GM20000 (cell line): ENCODE results near the gene APBA3.
A peak's percentile ranks its signal among the peaks of the same experiment; 100 is the strongest.

Experiments used
- DNase-seq: peaks from one replicate; pipeline ENCODE4 v3.0.0; 2012; ENCODE audit warnings: low spot score
- TF ChIP-seq, protein P1 (sequence below): IDR thresholded peaks from 2 replicates; pipeline ENCODE4 v1.5.1; 2012; ENCODE audit warnings: mild to moderate bottlenecking, control low read depth; ENCODE audit errors: extremely low read depth, missing control alignments

APBA3 gene

DNA sequence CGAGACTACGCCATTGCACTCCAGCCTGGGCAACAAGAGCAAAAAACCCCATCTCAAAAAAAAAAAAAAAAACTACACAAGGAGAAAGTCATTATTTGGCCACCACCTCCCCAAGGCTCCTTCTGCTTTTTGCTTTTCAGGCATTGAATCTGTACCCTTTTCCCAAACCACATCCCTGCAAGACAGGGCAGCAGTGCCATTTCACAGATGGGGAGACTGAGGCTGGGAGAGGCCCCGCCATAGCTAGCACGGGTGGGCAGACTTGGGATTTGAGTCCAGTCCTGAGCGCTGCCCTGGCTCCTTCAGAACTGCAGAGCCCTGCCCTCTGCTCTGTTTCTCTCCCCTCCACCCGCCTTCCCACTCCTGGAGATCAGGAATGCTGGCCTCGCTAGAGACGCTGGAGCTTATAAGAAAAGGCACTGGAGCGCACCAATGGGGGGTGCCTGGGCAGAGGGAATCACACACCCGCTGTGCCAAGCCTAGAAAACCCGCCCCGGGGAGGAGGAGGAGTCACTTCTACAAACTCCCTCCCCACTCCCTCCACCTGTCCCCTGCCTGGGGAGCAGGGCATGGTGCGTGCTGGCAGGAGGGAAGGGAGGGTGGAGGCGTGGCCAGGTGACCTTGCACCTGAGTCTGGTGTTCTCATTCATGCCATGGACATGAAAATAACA is 35.7 kb downstream of the APBA3 start:
- TF ChIP-seq, protein P1, sequence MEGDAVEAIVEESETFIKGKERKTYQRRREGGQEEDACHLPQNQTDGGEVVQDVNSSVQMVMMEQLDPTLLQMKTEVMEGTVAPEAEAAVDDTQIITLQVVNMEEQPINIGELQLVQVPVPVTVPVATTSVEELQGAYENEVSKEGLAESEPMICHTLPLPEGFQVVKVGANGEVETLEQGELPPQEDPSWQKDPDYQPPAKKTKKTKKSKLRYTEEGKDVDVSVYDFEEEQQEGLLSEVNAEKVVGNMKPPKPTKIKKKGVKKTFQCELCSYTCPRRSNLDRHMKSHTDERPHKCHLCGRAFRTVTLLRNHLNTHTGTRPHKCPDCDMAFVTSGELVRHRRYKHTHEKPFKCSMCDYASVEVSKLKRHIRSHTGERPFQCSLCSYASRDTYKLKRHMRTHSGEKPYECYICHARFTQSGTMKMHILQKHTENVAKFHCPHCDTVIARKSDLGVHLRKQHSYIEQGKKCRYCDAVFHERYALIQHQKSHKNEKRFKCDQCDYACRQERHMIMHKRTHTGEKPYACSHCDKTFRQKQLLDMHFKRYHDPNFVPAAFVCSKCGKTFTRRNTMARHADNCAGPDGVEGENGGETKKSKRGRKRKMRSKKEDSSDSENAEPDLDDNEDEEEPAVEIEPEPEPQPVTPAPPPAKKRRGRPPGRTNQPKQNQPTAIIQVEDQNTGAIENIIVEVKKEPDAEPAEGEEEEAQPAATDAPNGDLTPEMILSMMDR: no peak
- no peak for DNase-seq

GRCh38 chr19:3725121-3725520 is 36.4 kb downstream of the APBA3 start:
- no peak for DNase-seq
- TF ChIP-seq, protein P1: no peak

- TF ChIP-seq, protein P1: no peak
- peak; percentile 23 for DNase-seq
Observed at GRCh38 chr19:3723883-3724282, 37.6 kb downstream of the APBA3 start.

GRCh38 chr19:3723110-3723488 is 38.4 kb downstream of the APBA3 start:
- no peak for DNase-seq
- TF ChIP-seq, protein P1: no peak

DNA sequence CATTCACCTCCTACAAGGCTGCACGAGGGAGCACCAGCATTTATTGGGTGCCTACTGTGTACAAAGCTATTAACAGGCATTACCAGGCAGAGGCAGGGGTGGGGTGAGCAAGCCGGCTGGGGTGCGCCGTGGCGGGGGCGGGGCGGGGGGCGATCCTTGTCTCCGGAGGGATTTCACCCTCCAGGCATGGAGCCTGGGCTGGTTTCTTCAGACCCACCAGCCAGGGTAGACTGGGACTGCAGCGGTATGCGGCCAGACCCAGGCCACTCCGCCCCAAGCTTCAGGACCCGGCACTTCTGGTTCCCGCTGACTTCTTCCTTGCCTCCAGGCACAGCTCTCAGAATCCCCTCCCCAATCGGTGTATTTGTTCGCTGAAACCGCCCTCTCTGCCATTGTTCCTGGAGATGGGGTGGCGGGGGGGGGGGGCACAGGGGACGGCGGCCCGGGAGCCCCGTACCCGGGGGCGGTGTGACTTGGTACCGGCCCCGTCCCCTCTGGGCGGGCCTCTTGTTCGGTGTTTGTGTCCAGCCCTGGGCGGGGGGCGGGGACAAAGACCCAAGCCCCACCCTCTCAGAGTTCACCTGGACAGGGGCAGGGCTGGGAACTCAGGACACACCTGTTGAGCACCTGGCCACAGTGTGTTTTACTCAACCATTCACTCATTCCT is 38.9 kb downstream of the APBA3 start:
- peak; percentile 30 for DNase-seq
- TF ChIP-seq, protein P1: no peak

- peak; percentile 24 for DNase-seq
- TF ChIP-seq, protein P1: no peak
Observed at GRCh38 chr19:3721887-3722442, 39.5 kb downstream of the APBA3 start.

DNA sequence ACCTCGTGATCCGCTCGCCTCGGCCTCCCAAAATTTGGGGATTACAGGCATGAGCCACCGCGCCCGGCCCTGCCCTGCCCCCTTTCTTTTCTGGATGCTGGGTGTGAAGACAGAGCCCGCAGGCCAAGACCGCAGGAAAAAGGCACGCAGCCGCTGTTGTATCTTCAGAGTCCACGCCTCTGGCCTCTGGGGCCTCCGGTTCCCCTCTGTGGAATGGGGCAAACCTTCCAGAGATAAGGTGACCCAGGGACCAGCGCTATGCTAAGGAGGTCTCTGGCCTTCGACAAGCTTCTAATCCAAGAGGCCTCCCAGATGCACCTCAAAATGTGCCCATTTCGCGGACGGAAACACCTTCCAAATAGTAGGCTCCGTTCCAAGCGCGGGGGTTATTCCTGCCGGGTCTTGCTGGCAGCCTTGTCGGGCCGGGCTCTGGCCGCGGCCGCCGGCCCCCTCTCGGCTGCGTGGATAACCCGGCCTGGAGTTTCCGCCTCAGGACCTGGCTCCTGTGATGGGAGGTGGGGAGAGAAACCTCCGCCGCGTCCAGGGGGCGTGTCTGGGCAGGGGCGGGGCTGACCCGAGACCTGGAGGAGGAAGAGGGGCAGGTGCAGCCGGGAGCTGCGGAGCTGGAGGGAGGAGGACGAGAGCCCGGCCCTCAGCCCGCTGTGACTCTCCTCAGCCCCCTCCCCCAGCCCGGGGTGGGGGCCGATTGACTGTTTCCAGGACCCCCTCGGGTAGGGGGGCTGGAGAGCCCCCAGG is 40.2 kb downstream of the APBA3 start:
- DNase-seq: peak; percentile 94
- TF ChIP-seq, protein P1: no peak
